Sigmoid colon (tissue), 4 donors: ENCODE measurements around the gene NXNL2.

ENCODE experiments used
- CTCF ChIP-seq, 4 experiments: fragments of 450-650 bp in 3 of 4; fragments of 200-600 bp in 1 of 4; IDR thresholded peaks; one replicate each; pipeline ENCODE4 v1.5.1; 2016 to 2019; ENCODE audit warnings: antibody characterized with exemption in 4 of 4, mild to moderate bottlenecking in 3 of 4, moderate library complexity in 2 of 4
- EP300 ChIP-seq, 4 donors: sonication (generic); formaldehyde crosslinking; IDR thresholded peaks; one replicate each; pipeline ENCODE4 v1.6.1; 2017; ENCODE audit warnings: antibody characterized with exemption in 4 of 4
- POLR2A ChIP-seq, 2 donors: fragments of 450-650 bp; IDR thresholded peaks; one replicate each; pipeline ENCODE4 v1.6.1; 2016; ENCODE audit warnings: antibody characterized with exemption in 2 of 2, mild to moderate bottlenecking in 2 of 2, moderate library complexity in 2 of 2

GRCh38 chr9:88533951-88534455 lies 975 bp upstream of the NXNL2 start:
- no peak for TF ChIP-seq POLR2A (IDR thresholded peaks at IDR 0.05)
- no peak for TF ChIP-seq CTCF (IDR thresholded peaks at IDR 0.05)
- TF ChIP-seq EP300 (IDR thresholded peaks at IDR 0.05) = no peak
